A549 (cell line): ENCODE data around the gene CFD.

Source experiments
- CTCF ChIP-seq: fragments of >200 bp; sonication (Bioruptor Twin); formaldehyde crosslinking; IDR thresholded peaks from 3 replicates; pipeline ENCODE4 v1.5.1; 2016
- EP300 ChIP-seq, 2 experiments: fragments of >200 bp; sonication (Bioruptor Twin); formaldehyde crosslinking; IDR thresholded peaks; 2 replicates in 1 of 2; 3 replicates in 1 of 2; pipeline ENCODE4 v1.6.1; 2016 to 2017
- NPAS2 ChIP-seq: fragments of 250-450 bp; sonication (Bioruptor Pico); IDR thresholded peaks from 2 replicates; pipeline ENCODE4 v1.8.0; 2022; ENCODE audit warnings: mild to moderate bottlenecking, moderate library complexity, borderline replicate concordance
- REST ChIP-seq: fragments of 200-600 bp; sonication (generic); IDR thresholded peaks from 2 replicates; pipeline ENCODE4 v1.6.1; 2016; ENCODE audit warnings: antibody characterized with exemption, mild to moderate bottlenecking, moderate library complexity

GRCh38 chr19:812747-813218, 46.7 kb upstream of the CFD start:
- no peak for TF ChIP-seq EP300 (IDR thresholded peaks at IDR 0.05)
- no peak for TF ChIP-seq REST
- no peak for TF ChIP-seq NPAS2 (CRISPR knock-in tag)
- no peak for TF ChIP-seq CTCF
